GM23338 (cell line): ENCODE measurements around the gene NCL. TPM values are rescaled to one million over a fixed set of nuclear protein-coding genes. Genes with fewer than 3 reads are reported as not detected.

Experiments
- ATAC-seq: fragments of 200-7000 bp; cut with Tn5 transposase; 3 replicates; pipeline ENCODE4 v1.9.1; 2020
- DNase-seq: peaks from one replicate; pipeline ENCODE4 v3.0.0-alpha.2; 2015; ENCODE audit warnings: low spot score
- H2AFZ ChIP-seq: fragments of 200-600 bp; sonication (generic); 2 replicates; pipeline ENCODE4 v1.8.0; 2016; ENCODE audit warnings: antibody characterized with exemption, mild to moderate bottlenecking, moderate library complexity
- H3F3A ChIP-seq: fragments of 200-600 bp; sonication (generic); replicated peaks from 2 replicates; pipeline ENCODE4 v1.8.0; 2017; ENCODE audit warnings: antibody characterized with exemption, mixed run types, low read depth
- H3K27ac ChIP-seq: fragments of 200-600 bp; sonication (generic); 2 replicates; pipeline ENCODE4 v1.6.1; 2016; ENCODE audit warnings: low read depth
- H3K27me3 ChIP-seq: fragments of 200-600 bp; sonication (generic); 2 replicates; pipeline ENCODE4 v1.8.0; 2016; ENCODE audit warnings: mild to moderate bottlenecking, mixed run types, moderate library complexity; ENCODE audit not compliant: insufficient read depth
- H3K36me3 ChIP-seq: fragments of 200-600 bp; sonication (generic); 2 replicates; pipeline ENCODE4 v1.8.0; 2016; ENCODE audit warnings: mild to moderate bottlenecking; ENCODE audit not compliant: insufficient read depth
- H3K4me1 ChIP-seq: fragments of 200-600 bp; sonication (generic); 2 replicates; pipeline ENCODE4 v1.8.0; 2016; ENCODE audit warnings: mild to moderate bottlenecking, moderate library complexity; ENCODE audit not compliant: insufficient read depth
- H3K4me2 ChIP-seq: fragments of 200-600 bp; sonication (generic); 2 replicates; pipeline ENCODE4 v1.7.1; 2017; ENCODE audit warnings: mixed run types
- H3K4me3 ChIP-seq: fragments of 200-600 bp; sonication (generic); 2 replicates; pipeline ENCODE4 v1.6.1; 2016; ENCODE audit warnings: mixed run types
- H3K79me2 ChIP-seq: fragments of 200-600 bp; sonication (generic); replicated peaks from 2 replicates; pipeline ENCODE4 v1.8.0; 2017; ENCODE audit warnings: mild to moderate bottlenecking; ENCODE audit not compliant: insufficient read depth
- H3K9me2 ChIP-seq: fragments of 200-600 bp; sonication (generic); 2 replicates; pipeline ENCODE4 v1.8.0; 2017; ENCODE audit not compliant: insufficient read depth
- H4K20me1 ChIP-seq: fragments of 200-600 bp; sonication (generic); replicated peaks from 2 replicates; pipeline ENCODE4 v1.8.0; 2017; ENCODE audit warnings: mild to moderate bottlenecking; ENCODE audit not compliant: insufficient read depth
- H3K27ac Mint-ChIP-seq: 2 replicates; pipeline ENCODE4 v1.8.0; 2020; ENCODE audit warnings: inconsistent platforms, mild to moderate bottlenecking, moderate library complexity, mixed read lengths
- H3K27me3 Mint-ChIP-seq: 3 replicates; pipeline ENCODE4 v1.8.0; 2022; ENCODE audit warnings: low read depth, mild to moderate bottlenecking, moderate library complexity, mixed read lengths, inconsistent platforms; ENCODE audit not compliant: insufficient read depth, poor library complexity
- H3K36me3 Mint-ChIP-seq: 3 replicates; pipeline ENCODE4 v1.8.0; 2021; ENCODE audit warnings: low read depth, mild to moderate bottlenecking, inconsistent platforms, moderate library complexity, mixed read lengths
- H3K4me1 Mint-ChIP-seq: 3 replicates; pipeline ENCODE4 v1.8.0; 2020; ENCODE audit warnings: mild to moderate bottlenecking, inconsistent platforms, mixed read lengths
- H3K4me3 Mint-ChIP-seq: 3 replicates; pipeline ENCODE4 v1.8.0; 2021; ENCODE audit warnings: moderate library complexity, mild to moderate bottlenecking, inconsistent platforms, mixed read lengths
- H3K9me3 Mint-ChIP-seq: 3 replicates; pipeline ENCODE4 v1.8.0; 2020; ENCODE audit warnings: moderate library complexity, mild to moderate bottlenecking, inconsistent platforms, mixed read lengths
- NANOG ChIP-seq: IDR thresholded peaks from 2 replicates; pipeline ENCODE4 v1.6.1; 2016; ENCODE audit warnings: antibody characterized with exemption, borderline replicate concordance
- ZNF114 ChIP-seq: fragments of 250-450 bp; sonication (Bioruptor Pico); IDR thresholded peaks from 2 replicates; pipeline ENCODE4 v1.5.0; 2020; ENCODE audit warnings: mild to moderate bottlenecking, moderate library complexity
- polyA plus RNA-seq: library from polyadenylated mRNA; unstranded; fragments of >200 nt; fragmentation: Nextera tagmentation; extraction: Ambion mirVana; gene quantifications from 2 replicates; pipeline ENCODE4 v1.2.1, GENCODE V29; 2016
- total RNA-seq: library from RNA; depleted of rRNA; stranded (reverse); fragments of >200 nt; shearing (Covaris generic); gene quantifications from 2 replicates; pipeline ENCODE4 v1.2.3, GENCODE V29; 2014
- TF ChIP-seq, protein P1 (sequence below), 2 experiments: fragments of 200-600 bp in 1 of 2; sonication (generic) in 1 of 2; conservative IDR thresholded peaks; 2 replicates each; pipeline versions ENCODE4 v1.5.1 to v1.6.1; 2016 to 2017; ENCODE audit warnings: antibody characterized with exemption in 2 of 2, low read depth in 2 of 2, mild to moderate bottlenecking in 2 of 2, moderate library complexity in 1 of 2
- TF ChIP-seq, protein P2 (sequence below): IDR thresholded peaks from 2 replicates; pipeline ENCODE4 v1.6.1; 2016; ENCODE audit warnings: antibody characterized with exemption

Gene NCL
- total and polyA plus RNA-seq, 2 experiments from 2014 or later: 678 to 2,269 TPM

DNA sequence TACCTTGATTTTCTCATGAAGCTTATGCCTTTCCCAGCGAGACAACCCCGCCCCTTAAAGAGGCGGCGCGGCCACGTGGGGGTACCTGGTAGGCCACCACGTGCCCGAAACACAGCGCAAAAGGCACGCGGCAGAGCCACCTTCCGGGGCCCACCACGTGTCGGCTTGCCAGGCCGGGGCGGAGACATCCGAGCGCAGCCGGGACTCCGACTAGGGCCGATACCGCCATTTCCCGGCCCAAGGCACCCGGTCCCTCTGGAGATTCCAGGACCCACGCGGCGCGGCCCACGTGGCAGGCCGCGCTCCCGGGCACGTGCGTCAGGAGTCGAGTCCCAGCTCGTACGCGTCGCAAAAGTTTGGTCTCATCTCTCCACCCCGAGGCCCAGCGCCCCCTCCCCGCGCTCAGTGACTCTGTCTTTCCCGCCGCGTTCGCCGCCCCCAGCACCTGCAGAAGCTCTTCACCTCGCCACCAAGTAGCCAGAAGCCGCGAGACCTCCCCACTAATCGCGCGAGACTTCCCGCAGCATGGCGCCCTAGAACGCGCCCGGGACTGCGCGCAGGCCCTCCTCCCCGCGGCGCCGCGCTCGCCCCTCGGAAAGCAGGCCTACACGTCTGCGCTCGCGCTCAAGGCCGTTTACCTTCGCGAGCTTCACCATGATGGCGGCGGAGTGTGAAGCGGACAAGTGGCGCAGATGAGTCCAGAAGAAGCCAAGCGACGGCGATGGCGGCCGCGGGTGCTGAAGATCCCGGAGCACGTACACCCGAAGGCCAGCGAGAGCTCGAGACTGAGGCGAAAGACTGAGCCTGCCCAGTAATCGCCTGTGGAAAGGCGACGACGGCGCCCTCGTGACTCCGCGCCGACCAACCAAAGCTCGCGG lies at the start of gene NCL (continued):
- TF ChIP-seq, protein P1, sequence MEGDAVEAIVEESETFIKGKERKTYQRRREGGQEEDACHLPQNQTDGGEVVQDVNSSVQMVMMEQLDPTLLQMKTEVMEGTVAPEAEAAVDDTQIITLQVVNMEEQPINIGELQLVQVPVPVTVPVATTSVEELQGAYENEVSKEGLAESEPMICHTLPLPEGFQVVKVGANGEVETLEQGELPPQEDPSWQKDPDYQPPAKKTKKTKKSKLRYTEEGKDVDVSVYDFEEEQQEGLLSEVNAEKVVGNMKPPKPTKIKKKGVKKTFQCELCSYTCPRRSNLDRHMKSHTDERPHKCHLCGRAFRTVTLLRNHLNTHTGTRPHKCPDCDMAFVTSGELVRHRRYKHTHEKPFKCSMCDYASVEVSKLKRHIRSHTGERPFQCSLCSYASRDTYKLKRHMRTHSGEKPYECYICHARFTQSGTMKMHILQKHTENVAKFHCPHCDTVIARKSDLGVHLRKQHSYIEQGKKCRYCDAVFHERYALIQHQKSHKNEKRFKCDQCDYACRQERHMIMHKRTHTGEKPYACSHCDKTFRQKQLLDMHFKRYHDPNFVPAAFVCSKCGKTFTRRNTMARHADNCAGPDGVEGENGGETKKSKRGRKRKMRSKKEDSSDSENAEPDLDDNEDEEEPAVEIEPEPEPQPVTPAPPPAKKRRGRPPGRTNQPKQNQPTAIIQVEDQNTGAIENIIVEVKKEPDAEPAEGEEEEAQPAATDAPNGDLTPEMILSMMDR (conservative IDR thresholded peaks at IDR 0.05; ENCODE audit: low read depth in 2 of 2): no peak

DNA sequence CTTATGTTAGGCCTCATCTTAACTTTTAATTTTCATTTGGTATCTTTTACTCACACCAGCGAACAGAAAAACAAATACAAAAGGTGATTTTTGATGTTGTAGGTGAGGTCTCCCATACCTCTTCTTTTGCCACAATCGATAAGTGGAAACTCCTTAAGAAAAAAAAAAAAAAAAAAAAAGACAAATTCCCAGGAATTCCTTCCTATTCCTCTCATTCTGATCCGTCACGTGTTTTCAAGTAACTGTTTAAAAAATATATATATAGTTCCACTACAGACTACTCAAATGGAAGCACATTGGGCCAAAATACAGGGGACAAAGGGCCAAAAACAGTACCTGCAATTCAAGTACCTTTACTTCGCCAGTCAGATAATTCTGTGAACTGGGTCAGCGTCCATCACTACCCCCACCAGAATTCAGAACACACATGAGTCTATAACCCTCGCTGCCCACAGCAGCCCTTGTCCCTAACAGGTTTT lies 49.5 kb upstream of the NCL start:
- Mint-ChIP-seq H3K27ac (peak overlapping the region; percentile 99), H3K4me1 (peaks cover 15% of the 10 kb centered on the region), H3K36me3 (no peaks in the 10 kb centered on the region), H3K9me3 (no peaks in the 10 kb centered on the region), H3K27me3 (peaks cover 8% of the 10 kb centered on the region), H3K4me3 (peak overlapping the region; percentile 96)
- Histone ChIP-seq H3K36me3 (no peaks in the 10 kb centered on the region), H4K20me1 (no peaks in the 10 kb centered on the region), H3K4me1 (peaks cover 18% of the 10 kb centered on the region; the same call in 1 of the 2 replicates), H3K4me2 (peak overlapping the region; percentile 86), H3K9me2 (no peaks in the 10 kb centered on the region), H2AFZ (peak overlapping the region; percentile 98), H3K27me3 (0 out of 2 replicates have a peak, but pooled peaks cover 7% of the 10 kb centered on the region), H3F3A (0 out of 2 replicates have a peak, but pooled peaks cover 2% of the 10 kb centered on the region), H3K79me2 (no peaks in the 10 kb centered on the region), H3K4me3 (peak overlapping the region; percentile 81), H3K27ac (peak overlapping the region; percentile 86)
- ATAC-seq (peak; percentile 22), DNase-seq (no peak)
- TF ChIP-seq, protein P1 (conservative IDR thresholded peaks at IDR 0.05; ENCODE audit: low read depth in 2 of 2): no peak
- no peak for TF ChIP-seq NANOG
- TF ChIP-seq, protein P2, sequence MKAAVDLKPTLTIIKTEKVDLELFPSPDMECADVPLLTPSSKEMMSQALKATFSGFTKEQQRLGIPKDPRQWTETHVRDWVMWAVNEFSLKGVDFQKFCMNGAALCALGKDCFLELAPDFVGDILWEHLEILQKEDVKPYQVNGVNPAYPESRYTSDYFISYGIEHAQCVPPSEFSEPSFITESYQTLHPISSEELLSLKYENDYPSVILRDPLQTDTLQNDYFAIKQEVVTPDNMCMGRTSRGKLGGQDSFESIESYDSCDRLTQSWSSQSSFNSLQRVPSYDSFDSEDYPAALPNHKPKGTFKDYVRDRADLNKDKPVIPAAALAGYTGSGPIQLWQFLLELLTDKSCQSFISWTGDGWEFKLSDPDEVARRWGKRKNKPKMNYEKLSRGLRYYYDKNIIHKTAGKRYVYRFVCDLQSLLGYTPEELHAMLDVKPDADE: no peak
- TF ChIP-seq ZNF114 (CRISPR knock-in tag): no peak

DNA sequence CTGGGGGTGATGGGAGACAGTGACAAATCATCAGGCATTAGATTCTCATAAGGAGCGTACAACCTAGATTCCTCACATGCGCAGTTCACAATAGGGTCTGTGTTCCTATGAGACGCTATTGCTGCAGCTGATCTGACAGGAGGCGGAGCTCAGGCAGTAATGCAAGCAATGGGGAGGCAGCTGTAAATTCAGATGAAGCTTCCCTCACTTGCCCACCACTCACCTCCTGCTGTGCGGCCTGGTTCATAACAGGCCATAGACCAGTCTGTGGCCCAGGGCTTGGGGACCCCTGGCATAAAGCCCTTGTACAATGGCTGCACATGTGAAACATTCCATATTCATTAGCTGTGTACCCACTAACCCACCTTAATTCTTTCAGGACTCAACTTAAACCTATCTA lies 47.9 kb upstream of the NCL start:
- ATAC-seq (no peak), DNase-seq (no peak)
- no peak overlapping the region for H2AFZ ChIP-seq
- H3K27ac ChIP-seq: no peak overlapping the region
- no peaks in the 10 kb centered on the region for H3K9me2 ChIP-seq
- H3K4me1 ChIP-seq: peaks cover 18% of the 10 kb centered on the region; the same call in 1 of the 2 replicates
- no peak overlapping the region for H3K4me3 ChIP-seq
- no peaks in the 10 kb centered on the region for H3K36me3 ChIP-seq
- no peak overlapping the region for H3K4me2 ChIP-seq
- peaks cover 6% of the 10 kb centered on the region for H3K27me3 Mint-ChIP-seq
- H3K9me3 Mint-ChIP-seq: no peaks in the 10 kb centered on the region
- TF ChIP-seq, protein P1 (conservative IDR thresholded peaks at IDR 0.05; ENCODE audit: low read depth in 2 of 2): no peak
- H3K4me3 Mint-ChIP-seq: 0 out of 3 replicates have a peak overlapping the region, but pooled peaks have one; percentile 30
- H3K4me1 Mint-ChIP-seq: peaks cover 15% of the 10 kb centered on the region
- peaks cover 5% of the 10 kb centered on the region; the same call in 2 of the 3 replicates for H3K36me3 Mint-ChIP-seq
- H4K20me1 ChIP-seq: no peaks in the 10 kb centered on the region
- 0 out of 2 replicates have a peak, but pooled peaks cover 2% of the 10 kb centered on the region for H3F3A ChIP-seq
- no peak overlapping the region for H3K27ac Mint-ChIP-seq
- no peaks in the 10 kb centered on the region for H3K79me2 ChIP-seq
- H3K27me3 ChIP-seq: 0 out of 2 replicates have a peak, but pooled peaks cover 7% of the 10 kb centered on the region
